GM18519 (cell line): Measurements from ENCODE around the gene HOGA1.
"Not testable (repeated sequence)": the region's sequence is repeated elsewhere in the genome, so short reads cannot be mapped to it uniquely, and the experiment has no call there.

Experiments
- ATAC-seq: cut with Tn5 transposase; IDR thresholded peaks from one replicate; pipeline ENCODE4 v1.9.1; 2021; ENCODE audit warnings: mild to moderate bottlenecking, moderate library complexity; ENCODE audit not compliant: unreplicated experiment, low FRiP score

Gene HOGA1

DNA sequence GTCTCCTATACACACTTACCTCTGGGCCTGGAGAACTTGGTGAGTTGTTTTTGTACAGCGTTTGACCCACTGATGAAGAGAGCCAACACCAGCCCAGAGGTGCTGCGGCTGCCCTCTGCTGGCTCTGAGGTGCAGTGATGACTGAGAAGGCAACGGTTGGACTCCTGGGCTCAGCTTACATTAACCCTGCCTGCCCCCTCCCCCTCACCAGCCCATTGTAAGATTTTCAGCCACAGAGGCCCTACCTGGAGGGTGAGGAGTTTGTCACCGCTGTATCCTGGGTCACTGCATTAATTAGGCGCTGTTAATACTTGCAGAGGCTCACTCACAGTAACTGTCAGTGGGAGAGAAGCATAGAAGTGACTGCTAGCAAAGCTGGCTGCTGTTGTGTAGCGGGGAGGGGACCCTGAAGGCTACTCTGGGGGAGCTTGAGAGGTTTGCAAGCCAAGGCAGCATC is 30.6 kb upstream of the HOGA1 start:
- ATAC-seq, result peak; percentile 51

DNA sequence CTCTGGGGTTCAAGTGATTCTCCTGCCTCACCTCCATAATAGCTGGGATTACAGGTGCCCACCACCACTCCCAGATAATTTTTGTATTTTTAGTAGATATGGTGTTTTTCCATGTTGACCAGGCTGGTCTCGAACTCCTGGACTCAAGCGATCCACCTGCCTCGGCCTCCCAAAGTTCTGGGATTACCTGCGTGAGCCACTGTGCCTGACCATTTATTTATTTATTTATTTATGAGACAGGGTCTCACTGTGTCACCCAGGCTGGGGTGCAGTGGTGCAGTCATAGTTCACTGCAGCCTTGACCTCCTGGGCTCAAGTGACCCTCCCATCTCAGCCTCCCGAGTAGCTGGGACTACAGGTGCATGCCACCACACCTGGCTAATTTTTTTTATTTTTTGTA is 29.9 kb upstream of the HOGA1 start:
- ATAC-seq, result not testable (repeated sequence)

DNA sequence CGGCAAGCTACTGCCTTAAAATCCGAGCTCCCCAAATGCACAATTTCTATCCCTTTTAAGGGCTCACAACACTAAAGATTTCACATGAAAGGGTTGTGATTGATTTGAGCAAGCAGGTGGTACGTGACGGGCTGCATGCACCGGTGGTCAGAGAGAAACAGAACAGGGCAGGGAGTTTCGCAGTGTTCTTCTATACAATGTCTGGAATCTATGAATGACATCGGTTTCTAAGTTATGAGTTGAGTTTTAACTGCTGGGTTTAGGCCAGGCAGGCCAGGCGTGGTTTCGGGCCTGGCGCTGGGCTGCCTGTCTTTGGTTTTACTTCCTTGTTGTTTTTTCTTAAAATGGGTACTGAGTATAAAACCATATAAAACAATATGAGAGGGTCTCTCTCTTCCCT is 28.6 kb upstream of the HOGA1 start:
- not testable (repeated sequence) for ATAC-seq

DNA sequence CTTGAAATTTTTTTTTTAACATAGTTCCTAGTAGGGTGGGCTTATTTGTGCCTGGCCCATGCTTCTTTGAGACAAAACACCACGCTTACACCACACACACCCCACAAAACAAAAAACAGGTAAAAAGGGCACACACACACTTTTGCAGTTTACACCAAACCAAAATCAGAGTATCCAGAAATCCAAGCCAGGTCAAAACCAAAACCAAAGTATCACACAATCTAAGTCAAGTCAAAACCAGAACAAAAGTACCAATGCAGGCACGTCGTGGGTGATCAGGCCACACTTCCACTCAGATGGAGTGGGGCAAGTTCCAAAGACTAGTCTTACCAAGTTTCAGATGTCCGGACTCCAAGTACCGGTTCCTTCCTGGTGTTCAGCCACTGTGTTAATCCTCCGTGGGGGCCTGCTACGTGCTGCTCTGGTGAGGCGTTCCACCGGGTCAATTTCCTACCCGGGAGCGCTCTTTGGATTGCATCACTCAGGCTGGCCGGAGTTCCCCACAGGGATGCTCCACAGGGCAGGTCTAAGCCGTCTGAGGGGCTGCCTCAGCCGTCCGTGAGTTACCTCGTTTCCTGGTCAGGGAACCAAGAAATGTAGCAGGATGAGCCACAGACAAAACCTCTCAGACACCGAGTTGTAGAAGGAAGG is 23.3 kb upstream of the HOGA1 start:
- ATAC-seq, result not testable (repeated sequence)

DNA sequence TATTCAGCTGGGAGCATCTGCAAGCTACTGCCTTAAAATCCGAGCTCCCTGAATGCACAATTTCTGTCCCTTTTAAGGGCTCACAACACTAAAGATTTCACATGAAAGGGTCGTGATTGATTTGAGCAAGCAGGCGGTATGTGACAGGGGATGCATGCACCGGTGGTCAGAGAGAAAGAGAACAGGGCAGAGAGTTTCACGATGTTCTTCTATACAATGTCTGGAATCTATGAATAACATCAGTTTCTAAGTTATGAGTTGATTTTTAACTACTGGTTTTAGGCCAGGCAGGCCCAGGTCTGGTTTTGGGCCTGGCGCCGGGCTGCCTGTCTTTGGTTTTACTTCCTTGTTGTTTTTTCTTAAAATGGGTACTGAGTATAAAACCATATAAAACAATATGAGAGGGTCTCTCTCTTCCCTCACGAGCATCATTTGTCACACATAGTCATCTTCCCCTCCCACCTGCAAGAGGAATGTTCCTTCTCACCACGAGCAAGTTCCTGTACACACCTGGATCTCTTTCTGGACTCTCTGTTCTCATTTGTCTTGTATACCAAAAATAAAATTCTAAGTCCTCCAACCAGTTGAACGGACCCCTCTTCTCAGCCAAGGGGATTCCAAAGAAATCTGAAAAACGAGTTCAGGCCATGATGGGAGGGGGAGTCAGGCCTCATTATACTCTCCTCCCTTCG is 22.7 kb upstream of the HOGA1 start:
- ATAC-seq, result not testable (repeated sequence)

GRCh38 chr10:97562329-97562728 is 21.9 kb upstream of the HOGA1 start:
- ATAC-seq, result not testable (repeated sequence)

- no peak for ATAC-seq
Measured at GRCh38 chr10:97563337-97563736, 20.9 kb upstream of the HOGA1 start.

- ATAC-seq, result no peak
Measured at GRCh38 chr10:97564776-97565175, 19.4 kb upstream of the HOGA1 start.

- ATAC-seq, result no peak
Measured at GRCh38 chr10:97566336-97566996, 17.7 kb upstream of the HOGA1 start.

DNA sequence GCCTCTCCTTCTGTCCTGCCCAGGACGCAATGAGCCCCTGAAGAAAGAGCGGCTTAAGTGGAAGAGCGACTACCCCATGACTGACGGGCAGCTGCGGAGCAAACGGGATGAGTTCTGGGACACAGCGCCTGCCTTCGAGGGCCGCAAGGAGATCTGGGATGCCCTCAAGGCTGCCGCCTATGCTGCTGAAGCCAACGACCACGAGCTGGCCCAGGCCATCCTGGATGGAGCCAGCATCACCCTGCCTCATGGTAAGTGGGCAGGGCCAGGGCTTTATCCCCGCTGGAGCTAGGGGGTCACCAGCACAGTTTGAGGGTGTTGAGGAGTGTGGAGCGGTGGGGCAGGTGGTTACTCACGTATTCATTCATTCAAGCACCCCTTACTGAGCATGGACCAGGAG is 16.3 kb upstream of the HOGA1 start:
- ATAC-seq, result no peak

- ATAC-seq, result no peak
Measured at GRCh38 chr10:97570146-97570788, 13.9 kb upstream of the HOGA1 start.

GRCh38 chr10:97570789-97571471 is 13.3 kb upstream of the HOGA1 start:
- ATAC-seq, result no peak

DNA sequence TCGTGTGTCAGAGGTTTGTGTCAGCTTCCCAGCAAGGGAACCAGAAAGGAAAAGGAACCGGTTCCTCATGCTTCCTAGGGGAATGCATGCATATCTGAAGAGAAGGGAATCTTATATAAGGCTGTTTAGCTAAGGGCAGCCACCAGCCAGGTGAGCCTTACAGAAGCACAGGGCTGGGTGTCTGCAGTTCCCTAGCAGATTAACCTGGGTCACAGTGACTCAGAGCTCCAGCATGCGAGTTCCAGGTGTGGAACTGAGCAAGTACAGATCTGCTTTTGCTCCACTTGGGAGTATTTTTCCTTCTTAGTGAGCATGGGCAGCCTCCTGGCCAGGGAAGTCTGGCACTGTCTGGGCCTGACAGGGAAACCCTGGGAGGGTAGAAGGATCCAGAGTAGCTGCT is 12.6 kb upstream of the HOGA1 start:
- no peak for ATAC-seq

DNA sequence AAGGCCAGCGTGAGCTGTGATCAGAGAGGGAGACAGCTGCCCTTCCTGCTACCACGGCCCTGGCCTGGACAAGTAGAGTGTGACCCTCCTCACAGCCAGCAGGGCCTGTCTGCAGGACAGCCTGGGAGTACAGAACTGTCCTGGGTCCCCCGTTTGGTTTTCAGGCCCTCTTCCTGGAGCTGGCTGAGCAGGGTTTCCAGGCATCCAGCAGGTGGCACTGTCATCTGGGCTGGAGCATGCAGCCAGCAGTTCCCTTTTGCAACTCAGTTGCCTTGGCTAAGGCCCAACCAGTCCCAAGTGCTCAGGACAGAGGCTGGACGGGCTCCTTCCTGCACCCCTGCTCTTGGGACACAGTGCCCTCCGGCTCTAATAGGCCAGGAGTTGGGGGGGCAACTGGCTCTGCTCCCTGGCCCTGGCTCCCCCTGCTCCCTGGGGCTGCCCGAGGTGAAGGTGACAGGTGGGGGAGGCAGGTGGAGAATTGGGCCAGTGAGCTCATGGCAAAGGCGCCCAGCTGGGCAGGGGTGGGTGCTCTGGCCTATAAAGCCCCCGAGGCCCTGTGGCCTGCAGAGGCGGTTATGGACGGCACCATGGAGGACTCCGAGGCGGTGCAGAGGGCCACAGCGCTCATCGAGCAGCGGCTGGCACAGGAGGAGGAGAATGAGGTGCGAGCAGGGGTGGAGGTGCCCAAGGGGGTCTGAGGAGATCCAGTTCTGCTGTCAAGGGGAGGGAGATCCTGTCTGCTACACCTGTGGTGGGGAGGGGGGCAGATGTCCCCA is 11.8 kb upstream of the HOGA1 start, which contains the start of gene ANKRD2:
TSS of gene ANKRD2 (plus strand) at position 566 of the 776 bp plus-strand sequence. CDS start at position 576, 10 bp downstream.
- ATAC-seq, result no peak

GRCh38 chr10:97573021-97573420 is 11.2 kb upstream of the HOGA1 start:
- ATAC-seq, result no peak

DNA sequence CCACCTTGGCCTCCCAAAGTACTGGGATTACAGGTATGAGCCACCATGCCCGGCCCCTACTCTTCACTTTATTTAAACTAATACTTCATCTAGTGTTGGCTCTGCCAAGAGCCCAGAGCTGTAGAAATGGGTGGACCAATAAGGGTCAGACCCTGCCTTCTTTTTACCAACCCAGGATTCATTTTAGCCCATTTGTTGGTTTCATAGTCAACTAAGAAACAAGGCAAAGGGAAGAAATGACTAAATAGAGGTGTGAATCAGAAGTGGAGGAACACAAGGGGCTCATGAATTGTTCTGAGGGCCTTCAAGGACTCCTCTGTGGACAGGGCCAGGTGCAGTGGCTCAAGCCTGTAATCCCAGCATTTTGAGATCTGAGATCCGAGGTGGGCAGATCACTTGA is 10.5 kb upstream of the HOGA1 start:
- ATAC-seq, result no peak

- ATAC-seq, result no peak
Measured at GRCh38 chr10:97574374-97575126, 9.6 kb upstream of the HOGA1 start.

GRCh38 chr10:97575127-97575668 is 9.0 kb upstream of the HOGA1 start:
- ATAC-seq, result no peak

DNA sequence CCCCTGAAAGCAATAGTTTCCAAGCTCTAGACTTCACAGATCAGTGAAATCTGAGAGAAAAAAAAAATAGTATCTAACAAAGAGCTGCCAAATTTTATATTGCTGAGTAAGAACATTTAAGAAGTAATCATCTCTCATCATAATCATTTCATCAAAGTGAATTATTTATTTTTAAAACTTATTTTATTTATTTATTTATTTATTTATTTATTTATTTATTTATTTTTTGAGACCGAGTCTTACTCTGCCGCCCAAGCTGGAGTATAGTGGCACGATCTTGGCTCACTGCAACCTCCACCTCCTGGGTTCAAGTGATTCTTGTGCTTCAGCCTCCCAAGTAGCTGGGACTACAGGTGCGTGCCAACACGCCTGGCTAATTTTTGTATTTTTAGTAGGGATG is 7.7 kb upstream of the HOGA1 start:
- ATAC-seq, result not testable (repeated sequence)
